GM12874 (cell line): Measurements from ENCODE around the gene MFF.

Experiments
- CTCF ChIP-seq: IDR thresholded peaks from 2 replicates; pipeline ENCODE4 v1.5.1; 2011; ENCODE audit warnings: low read depth, mild to moderate bottlenecking, control low read depth, low read length, moderate library complexity; ENCODE audit not compliant: insufficient read depth

Gene MFF

GRCh38 chr2:227296671-227297405 lies 28.2 kb upstream of the MFF start:
- no peak for TF ChIP-seq CTCF

GRCh38 chr2:227301523-227301922 lies 23.5 kb upstream of the MFF start:
- no peak for TF ChIP-seq CTCF

- no peak for TF ChIP-seq CTCF
Observed at GRCh38 chr2:227308784-227309183, 16.3 kb upstream of the MFF start.

GRCh38 chr2:227310756-227311110 lies 14.3 kb upstream of the MFF start:
- no peak for TF ChIP-seq CTCF

GRCh38 chr2:227311861-227312506 lies 13.1 kb upstream of the MFF start:
- no peak for TF ChIP-seq CTCF

- TF ChIP-seq CTCF: no peak
Observed at GRCh38 chr2:227312579-227312978, 12.5 kb upstream of the MFF start.

- no peak for TF ChIP-seq CTCF
Observed at GRCh38 chr2:227313310-227313709, 11.7 kb upstream of the MFF start.
